Activated T-helper 9 cell treated with anti-CD3 and anti-CD28 coated beads, Interleukin-2, amount 50 U/mL, for 16 hours (primary cell): Measurements from ENCODE around the gene ITSN1.

Source experiments
- DNase-seq: peaks from one replicate; pipeline ENCODE4 v3.0.0-alpha.2; 2020; ENCODE audit warnings: low read depth

ITSN1 gene

DNA sequence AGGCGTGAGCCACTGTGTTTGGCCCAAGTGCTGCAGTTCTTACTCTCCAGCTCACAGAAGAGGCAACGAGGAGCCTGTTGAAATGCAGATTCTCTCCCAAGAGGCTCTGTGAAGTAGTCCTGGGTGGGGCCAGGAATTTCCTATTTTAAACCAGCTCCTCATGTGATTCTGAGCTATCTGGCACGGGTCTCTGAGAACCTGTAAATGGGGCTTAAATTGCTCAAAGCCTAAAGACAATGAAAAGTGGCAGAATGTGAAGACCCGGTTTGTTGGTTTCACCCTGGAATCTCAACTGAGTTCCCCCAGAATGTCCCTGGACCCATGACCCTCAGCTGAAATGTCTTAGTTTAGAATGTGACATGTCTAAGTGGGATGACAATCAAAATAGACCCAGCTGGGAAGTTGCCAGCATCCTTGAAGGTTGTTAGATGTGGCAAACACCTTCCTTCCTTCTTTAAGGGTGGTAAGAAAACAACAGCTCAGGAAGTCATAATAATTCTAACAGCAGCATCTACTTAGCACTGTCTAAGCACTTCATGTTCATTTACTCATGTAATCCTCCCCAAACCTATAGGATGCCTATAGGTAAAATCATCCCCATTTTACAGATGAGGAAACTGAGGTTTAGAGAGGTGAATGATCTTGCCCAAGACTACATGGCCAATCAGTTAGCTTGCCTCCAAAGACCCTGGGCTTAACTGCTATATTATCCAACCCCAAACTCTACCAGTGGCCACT lies 294.2 kb downstream of the ITSN1 start:
- DNase-seq, result no peak

DNA sequence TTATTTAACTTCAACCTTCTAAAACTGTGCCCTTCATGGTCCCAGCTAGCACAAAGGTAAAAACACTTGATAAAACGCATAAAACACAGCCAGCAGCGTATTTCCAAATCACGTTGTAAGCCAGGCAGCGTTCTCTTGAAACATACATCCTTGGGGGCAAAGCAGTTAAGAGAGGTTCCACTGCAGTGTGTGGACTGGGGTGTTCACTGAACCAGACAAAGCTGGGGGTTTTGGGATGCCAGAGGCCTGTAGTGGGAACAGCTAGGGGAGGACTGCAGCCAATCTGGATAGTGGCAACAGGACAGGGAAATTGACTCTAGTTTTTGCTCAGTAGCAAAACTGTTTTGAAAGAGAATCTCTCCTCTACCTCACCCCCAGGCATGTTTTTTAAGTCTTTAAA lies 294.8 kb downstream of the ITSN1 start:
- no peak for DNase-seq

DNA sequence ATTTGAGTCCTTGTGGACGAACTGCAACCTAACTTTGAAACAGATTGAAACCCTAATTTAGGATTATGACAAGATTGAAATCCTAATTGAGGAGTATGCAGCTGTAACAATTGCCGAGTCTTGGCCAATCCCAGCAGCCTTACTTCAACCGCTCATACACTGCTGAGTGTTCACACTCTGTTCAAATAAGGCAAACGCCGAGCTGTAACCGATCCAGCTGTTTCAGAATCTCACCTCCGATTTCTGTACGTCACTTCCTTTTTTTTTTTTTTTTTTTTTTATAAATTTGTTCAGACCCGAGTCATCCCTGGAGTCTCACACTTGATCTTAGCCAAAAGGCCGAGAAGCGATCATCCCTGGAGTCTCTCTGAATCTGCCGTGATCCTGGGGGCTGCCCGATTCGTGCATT lies 295.6 kb downstream of the ITSN1 start:
- no peak for DNase-seq

DNA sequence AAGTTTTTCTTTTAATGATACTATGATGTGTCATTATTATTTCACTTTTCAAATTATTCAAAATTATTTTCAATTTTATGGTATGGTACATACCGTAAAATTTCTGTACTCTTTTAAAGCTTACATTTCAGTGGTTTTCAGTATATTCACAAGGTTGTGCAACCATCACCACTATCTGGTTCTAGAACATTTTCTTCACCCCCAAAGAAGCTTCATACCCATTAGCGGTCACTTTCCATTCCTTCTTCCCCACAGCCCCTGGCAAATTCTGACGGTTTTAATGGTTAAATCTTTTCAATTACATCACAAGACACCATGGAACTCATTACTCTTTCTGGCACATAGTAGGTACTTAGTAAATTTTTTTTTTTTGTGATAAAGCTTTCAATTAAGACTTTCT lies 296.1 kb downstream of the ITSN1 start:
- DNase-seq, result no peak

DNA sequence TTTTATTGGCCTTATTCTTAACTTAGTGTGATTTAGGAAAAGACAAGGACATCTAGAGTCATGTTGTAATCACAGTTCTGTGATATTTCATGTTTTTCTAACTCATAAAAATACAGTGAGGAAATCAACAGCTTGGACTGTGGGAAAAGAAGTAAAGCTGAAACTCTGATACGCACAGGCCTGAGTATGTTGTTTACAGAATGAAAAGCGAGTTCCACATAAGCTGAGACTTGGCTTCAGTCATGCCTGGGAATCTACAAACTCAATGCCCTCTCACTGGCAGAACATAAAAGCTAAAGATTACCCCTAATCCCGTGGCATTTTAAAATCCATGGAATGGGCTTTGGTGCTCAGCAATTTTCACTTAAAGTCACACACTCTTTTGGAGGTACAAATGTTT lies 296.9 kb downstream of the ITSN1 start:
- DNase-seq, result no peak

DNA sequence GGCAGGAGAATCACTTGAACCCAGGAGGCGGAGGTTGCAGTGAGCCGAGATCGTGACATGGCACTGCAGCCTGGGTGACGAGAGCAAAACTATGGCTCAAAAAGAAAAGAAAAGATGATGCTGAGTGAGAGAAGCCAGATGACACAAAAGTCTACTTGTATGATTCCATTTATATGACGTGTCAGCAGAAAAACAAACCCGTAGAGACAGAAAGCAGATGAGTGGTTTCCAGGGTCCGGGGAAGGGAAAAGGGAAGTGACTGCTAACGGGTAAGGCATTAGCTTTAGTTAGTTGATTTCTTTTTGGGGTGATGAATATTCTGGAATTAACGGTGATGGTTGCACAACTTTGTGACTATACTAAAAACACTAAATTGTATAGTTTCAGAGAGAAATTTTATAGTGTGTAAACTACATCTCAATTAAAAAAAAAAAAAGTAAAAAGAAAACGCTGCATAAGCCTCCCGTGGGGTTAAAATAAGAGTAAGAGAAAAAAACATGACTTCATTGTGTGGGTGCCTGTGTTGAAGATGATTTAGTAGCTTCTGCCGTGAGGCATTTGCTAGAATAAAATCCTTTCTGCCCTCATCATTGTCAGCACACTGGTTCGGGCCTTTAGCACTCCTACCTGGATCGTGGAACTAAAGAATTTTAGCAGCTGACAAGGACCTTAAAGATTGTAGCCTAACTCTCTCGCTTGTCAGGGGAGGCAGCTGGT lies 298.0 kb downstream of the ITSN1 start:
- DNase-seq, result no peak

DNA sequence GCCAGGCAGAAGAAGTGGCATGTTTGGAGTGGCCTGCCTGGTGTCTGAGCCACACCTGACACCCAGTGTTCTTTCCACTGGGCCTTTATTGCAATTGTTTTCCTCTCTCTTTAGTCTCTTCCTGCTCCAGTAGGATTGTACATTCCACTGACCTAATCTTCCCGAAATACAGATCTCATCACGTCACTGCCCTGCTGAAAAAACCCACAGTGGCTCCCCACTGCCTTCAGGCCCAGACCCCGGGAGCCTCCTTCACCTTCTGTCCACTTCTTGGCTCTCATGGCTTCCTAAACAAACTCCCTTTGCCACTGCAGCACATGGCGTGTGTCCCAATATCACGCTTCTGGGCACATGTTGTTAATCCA lies 298.6 kb downstream of the ITSN1 start:
- no peak for DNase-seq

DNA sequence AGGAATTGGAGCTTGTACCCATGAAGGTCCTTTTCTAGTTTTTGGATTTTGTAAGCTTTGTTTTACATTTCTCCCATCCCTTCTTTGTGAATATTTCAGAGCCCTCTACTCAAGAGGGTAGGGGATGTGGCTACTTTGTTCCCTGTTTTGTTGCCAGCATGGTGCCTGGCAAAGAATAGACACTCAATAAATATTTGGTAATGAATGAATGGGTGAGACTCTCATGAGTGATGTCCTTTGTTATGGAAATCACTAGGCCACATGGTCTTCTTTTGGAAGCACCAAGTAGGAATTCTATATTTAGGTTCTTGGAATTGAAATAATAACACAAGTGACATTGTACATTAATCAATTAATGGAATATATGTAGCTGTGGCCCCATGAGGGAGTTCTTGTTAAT lies 300.1 kb downstream of the ITSN1 start:
- no peak for DNase-seq

DNA sequence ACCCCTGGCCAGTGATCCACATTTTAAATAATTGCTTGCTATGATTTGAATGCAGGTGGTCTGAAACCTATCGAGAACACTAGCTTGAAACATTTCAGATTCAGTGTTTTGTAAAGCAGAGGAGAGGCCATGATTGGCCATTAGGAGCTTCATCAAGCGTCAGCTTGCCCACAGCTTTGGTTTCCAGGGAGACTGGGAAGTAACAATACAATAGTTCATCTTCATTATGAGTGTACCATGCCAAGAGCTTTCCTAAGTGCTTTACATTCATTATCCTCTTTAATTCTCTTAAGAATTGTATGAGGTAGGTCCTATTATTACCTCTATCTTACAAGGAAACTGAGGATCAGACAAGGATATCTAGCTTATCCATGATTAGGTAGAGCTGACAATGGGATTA lies 301.0 kb downstream of the ITSN1 start:
- no peak for DNase-seq

DNA sequence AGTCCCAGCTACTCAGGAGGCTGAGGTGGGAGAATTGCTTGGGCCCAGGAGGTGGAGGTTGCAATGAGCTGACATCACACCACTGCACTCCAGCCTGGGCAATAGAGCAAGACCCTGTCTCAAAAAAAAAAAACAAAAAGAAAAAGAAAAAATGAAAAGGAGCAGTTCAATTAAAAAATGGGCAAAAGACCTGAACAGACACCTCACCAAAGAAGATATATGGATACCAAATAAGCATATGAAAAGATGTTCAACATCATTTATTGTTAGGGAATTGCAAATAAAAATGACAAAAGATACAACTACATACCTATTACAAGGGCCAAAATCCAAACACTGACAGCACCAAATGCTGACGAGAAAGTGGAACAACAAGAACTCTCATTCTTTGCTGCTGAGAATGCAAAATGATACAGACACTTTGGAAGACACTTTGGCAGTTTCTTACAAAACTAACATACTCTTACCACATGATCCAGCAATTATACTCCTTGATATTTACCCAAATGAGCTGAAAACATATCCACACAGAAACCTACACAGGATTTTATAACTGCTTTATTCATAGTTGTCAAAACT lies 302.0 kb downstream of the ITSN1 start:
- DNase-seq, result no peak

DNA sequence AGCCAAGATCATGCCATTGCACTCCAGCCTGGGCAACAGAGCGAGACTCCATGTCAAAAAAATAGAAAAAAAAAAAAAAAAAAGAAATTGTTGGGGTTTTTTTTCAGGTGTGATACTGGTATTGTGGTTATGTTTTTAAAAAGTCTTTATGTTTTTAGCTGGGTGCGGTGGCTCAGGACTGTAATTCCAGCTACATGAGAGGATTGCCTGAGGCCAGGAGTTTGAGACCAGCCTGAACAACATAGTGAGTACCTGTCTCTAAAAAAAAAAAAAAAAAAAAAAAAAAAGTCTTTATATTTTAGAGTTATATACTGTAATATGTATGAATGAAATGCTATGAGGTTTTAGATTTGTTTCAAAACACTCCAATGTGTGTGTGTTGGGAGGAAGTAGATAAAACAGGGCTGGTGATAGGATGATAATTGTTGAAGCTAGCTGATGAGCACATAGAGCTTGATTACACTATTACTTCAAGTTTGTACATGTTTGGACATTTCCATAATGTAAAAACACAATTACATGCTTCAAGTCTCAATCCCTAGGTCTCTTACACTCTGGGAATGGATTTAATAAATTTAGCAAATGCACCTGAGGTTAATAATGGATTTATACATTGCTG lies 303.5 kb downstream of the ITSN1 start:
- no peak for DNase-seq

DNA sequence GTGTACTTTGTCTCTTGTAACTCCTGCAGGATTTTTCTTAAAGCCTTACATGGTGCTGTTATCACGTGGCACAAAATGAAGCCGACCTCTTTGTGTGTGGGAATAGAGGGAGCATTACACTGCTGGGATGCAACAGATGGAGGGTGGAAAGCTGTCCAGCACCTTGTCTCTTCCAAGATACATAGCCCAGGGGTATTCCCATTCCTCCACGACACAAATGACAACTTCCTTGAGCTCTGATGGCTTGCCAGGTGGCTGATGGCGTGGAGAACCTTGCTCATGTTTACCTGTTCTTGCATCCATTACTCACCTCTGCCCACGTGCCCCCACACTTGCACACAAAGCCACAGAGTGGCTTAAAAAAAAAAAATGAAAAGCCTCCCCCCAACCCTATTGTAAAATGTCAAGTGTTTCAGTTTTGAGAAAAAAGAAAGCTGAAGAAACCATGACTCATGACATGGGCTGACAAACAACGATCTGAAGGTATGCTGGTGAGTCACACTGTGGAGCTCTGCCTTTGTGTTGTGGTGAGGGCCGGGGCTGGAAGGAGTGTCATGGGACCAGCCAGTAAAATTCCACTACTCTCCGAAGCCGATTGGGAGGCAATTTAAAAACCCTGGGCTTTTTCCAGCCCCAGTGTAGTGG lies 305.3 kb downstream of the ITSN1 start:
- peak; percentile 79 for DNase-seq

DNA sequence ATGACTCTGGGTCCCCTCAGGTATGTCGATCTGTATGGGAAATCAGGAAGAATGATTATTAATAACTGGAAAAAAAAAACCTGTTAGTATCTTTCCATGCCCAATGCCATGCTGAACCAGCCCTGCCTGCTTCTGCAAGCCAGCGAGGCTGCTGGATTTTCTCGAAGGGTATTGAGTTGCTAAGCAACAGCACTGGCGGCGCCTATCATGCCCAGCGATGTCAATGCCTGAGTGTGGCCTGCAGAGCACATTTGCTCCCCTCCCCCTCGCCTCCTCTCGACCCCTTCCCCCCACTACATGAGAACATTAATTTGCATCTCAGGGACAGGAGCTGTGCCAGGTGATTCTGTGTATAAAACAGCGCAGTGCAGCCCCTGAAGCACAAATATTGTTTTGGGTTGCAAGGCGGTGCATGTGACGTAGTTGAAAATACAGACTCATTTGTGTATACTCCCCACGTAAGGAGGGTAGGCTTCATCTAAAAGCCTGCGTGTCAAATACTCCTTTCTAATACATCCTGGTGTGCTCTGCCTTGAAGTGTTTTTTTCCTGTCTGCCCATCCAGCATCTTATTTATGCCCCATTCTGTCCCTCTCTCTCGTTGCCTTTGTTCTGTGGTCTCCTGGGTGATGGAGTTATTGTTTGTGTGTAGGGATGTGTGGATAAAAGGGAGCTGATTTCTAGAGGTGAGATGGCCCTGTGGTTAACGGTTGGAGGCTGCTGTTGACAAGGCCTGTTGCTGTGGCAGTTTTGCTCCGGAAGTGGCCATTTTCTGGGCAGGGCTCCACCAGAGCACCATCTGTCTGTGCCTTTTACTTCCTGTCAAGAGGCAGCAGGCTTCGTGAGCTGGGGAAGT lies 306.0 kb downstream of the ITSN1 start:
- peak; percentile 66 for DNase-seq

DNA sequence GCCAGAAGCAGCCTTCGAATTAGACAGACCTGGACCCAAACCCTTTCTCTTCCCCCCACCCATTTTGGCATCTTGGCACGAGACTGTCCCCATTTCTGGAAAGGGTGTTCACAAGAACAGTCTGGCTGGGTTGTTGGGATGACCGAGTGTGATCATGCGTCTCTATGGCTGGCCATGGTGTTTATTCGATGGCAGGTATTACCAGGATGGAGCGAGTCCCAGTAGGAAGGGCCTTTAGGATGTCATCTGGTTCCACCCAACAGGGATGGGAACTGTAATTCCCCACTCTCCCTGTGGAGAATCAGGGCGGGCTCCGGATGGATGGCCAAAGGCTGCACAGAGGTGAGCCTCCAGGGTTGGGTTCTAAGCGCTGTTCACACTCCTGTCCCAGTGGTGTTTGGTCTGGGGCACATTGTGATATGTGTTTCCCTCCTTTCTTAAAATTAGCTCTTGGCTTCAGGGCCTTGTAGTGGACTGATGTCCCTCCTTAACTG lies 306.7 kb downstream of the ITSN1 start:
- no peak for DNase-seq
